ENCODE data around the gene RIPPLY3.

The RIPPLY3 gene

DNA sequence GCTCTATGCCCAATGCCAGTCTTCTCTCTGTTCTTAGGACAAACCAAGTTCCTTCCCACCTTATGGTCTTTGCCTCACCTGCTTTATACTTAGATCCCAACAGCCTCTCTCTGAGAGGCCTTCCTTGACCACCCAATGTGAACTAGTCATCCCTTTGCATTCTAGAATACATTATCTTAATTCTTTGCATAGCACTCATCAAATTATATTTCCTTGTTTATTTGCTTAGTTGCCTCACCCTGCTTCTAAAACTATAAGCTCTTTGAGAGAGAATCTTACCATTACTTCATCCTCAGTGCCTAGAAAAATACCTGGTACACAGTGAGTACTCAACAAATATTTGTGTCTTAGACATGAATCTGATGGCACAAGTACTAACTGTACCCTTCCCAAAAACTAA, 58.3 kb downstream of the RIPPLY3 start:
- DNase-seq, result no peak

DNA sequence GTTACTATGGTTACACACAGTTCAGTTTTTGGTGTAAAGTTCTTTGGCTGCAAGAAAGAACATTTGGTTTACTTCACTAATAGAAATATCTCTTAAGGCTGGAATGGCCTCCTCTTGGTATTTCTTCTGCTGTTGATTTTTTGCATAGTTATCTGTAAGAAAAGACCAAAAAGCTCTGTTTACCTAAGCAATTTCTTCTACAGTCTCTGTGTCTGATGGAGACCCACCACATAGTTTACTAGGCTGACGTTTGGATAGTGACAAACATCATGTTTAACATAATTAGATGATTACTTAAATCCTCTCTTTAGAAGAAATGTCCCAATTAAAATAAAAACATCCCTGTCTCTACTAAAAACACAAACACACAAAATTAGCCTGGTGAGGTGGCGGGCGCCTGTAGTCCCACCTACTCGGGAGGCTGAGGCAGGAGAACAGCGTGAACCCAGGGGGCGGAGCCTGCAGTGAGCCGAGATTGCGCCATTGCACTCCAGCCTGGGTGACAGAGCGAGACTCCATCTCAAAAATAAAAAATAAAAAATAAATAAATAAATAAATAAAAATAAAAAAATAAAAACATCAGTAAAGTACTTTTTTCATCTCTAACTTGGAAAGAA, 59.2 kb downstream of the RIPPLY3 start:
- DNase-seq, result no peak

Measured in CD4-positive, alpha-beta T cell treated with Interleukin-10 for 1 hour (primary cell).